NCI-H1105 treated with DMSO at 0.1 percent for 48 hours (cell line): ENCODE data around the gene GULP1.
"Not testable (repeated sequence)": the region's sequence is repeated elsewhere in the genome, so short reads cannot be mapped to it uniquely, and the experiment has no call there.

Source experiments
- DNase-seq: peaks from one replicate; lab custom pipeline; 2025; lab: John Stamatoyannopoulos, UW

GULP1 gene, protein sequence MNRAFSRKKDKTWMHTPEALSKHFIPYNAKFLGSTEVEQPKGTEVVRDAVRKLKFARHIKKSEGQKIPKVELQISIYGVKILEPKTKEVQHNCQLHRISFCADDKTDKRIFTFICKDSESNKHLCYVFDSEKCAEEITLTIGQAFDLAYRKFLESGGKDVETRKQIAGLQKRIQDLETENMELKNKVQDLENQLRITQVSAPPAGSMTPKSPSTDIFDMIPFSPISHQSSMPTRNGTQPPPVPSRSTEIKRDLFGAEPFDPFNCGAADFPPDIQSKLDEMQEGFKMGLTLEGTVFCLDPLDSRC

DNA sequence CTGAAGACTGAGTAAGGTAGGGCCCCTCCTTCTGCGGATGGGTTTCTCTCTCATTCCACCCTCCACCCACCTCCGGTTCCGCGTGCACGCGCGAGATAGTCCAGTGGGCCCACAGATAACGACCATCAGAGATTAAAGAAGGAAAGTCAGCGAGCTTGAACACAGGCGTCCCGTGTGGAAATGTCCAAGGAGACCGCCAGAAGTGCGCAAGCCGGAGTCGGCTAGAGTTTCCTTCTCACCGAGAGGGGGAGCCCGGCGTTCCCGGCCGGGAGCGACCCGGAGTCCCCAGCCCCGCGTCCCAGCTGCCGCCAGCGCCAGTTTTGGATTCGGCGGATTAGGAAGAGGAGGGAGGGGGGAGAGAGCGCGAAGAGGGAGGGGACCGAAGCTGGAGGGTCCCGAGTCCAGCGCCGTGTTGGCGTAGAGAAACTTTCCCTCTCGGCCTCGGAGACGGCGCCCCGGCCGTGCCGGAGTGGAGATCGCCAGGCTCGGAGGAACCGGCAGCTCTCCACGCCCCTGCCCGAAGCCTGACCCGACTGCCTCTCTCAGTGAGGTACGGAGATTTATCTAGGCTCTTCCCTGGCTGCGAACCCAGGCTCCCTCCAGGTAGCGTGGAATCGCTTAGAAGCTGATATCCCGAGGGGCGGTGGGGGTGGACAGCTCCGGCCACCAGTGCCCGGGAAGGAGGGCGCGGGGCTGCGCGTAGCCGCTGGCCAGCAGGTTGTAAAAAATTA is at the start of gene GULP1:
TSS of gene GULP1 (plus strand) at position 258 of the 731 bp plus-strand sequence. CDS start 185,829 bp downstream, outside the sequence.
- no peak for DNase-seq

DNA sequence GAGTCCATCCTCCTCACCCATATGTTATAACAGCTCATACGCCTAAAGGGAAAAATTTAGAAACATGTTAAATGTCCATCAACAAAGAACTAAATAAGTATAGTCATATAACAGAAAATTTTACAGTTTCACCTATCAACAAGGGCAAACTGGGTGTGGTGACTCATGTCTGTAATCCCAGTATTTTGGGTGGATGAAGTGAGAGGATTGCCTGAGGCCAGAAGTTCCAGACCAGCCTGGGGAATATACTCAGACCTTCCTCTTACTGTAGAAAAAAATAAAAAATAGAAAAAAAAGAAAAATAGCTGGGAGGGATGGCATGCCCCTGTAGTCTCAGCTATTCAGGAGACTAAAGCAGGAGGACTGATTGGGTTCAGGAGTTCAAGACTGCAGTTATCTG is 48.3 kb upstream of the GULP1 start:
- DNase-seq: no peak

GRCh38 chr2:188244383-188244782 is 47.3 kb upstream of the GULP1 start:
- no peak for DNase-seq

GRCh38 chr2:188245230-188245629 is 46.4 kb upstream of the GULP1 start:
- no peak for DNase-seq

GRCh38 chr2:188248513-188248912 is 43.2 kb upstream of the GULP1 start:
- no peak for DNase-seq

- DNase-seq: no peak
These were observed 40.6 kb upstream of the GULP1 start for GRCh38 chr2:188251034-188251433.

DNA sequence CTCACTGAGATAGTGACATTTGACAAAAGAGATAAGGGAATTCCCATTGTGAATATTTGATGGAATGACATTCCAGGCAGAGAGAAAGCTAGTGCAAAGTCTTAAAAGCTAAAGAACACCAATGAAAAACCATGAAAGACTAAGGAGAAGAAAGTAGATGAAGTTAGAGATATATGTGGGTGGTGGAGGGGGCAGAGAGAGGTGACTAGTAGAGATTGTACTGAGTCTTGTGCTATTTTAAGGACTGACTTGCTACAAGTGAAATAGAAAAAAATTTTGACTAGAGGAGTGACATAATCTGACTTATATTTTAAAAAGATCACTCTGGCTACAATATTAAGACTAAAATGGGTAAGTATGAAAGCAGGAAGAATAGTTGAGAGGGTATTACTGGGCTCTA is 35.3 kb upstream of the GULP1 start:
- no peak for DNase-seq

DNA sequence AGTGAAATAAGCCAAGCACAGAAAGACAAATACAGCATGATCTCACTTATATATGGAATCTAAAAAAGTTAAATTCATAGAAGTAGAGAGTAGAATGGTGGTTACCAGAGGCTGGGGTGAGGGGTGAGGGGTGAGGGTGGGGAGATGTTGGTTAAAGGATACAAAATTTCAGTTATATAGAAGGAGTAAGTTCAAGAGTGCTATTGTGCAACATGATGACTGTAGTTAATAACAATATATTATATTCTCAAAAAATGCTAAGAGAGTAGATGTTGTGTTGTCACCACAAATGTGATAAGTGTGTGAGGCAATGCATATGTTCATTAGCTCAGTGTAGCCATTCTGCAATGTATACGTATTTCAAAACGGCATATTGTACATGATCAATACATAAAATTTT is 26.4 kb upstream of the GULP1 start:
- DNase-seq: no peak

- DNase-seq: no peak
These were observed 23.9 kb upstream of the GULP1 start for GRCh38 chr2:188267776-188268175.

DNA sequence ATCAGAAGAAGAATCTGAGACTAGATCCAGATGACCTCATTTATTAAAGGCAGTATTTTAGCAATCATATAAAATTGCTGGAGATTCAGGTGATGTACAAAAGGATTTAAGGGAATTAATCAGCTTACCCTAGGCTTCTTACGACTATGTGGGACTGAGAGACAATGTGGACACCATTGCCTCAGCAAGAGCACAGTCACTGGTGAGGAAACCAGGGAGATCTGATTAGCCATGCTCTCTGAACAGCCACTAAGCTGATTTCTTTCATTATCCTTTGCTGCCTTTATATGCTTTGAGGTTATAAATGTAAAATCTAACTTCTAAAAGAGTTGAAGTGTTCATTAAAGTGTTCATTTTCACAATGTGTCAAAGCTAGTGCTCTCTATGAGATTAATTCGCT is 22.7 kb upstream of the GULP1 start:
- DNase-seq: no peak

- DNase-seq: no peak
These were observed 19.6 kb upstream of the GULP1 start for GRCh38 chr2:188272121-188272520.

- DNase-seq: no peak
These were observed 17.4 kb upstream of the GULP1 start for GRCh38 chr2:188274274-188274673.

GRCh38 chr2:188276255-188276654 is 15.4 kb upstream of the GULP1 start:
- DNase-seq: no peak

DNA sequence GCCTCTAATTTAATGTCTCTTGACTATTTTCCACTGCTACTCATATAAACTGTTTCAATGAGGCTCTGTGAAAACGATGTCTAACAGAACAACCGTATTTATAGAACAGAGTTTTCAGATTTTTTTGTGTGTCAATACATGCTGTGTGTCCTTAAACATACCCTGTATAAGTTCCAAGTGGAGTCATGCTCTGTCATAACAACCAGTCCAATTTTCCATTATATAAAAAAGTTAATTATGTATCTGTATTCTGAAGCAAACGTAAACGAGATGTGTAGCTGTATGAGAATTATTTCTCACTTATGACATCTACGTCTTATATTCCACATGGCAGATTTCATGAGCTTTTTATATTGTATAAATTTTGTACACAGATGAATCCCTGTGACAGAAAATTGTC is 13.9 kb upstream of the GULP1 start:
- DNase-seq: no peak

- DNase-seq: no peak
These were observed 13.1 kb upstream of the GULP1 start for GRCh38 chr2:188278388-188279092.

DNA sequence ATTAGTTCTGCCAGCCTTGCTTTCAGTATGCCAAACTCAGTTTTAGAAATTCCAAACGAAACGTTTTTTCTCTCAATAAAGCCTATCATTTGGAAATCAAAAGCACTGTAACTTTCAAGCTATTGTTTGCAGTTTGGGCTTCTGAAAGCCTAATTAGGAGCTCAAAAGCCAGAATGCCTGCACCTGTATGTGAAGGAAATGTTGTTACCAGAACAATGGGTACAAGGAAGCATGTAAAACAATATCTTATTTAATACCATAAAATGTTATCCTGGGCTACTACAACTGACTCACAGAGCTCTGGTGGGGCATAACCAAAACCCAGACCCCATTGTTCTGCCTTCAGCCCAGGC is 12.6 kb upstream of the GULP1 start:
- DNase-seq: no peak

GRCh38 chr2:188280811-188281222 is 10.9 kb upstream of the GULP1 start:
- DNase-seq: no peak

GRCh38 chr2:188282907-188283306 is 8.8 kb upstream of the GULP1 start:
- no peak for DNase-seq

GRCh38 chr2:188284251-188284650 is 7.4 kb upstream of the GULP1 start:
- DNase-seq: not testable (repeated sequence)

- peak; percentile 30 for DNase-seq
These were observed 6.6 kb upstream of the GULP1 start for GRCh38 chr2:188285049-188285448.

DNA sequence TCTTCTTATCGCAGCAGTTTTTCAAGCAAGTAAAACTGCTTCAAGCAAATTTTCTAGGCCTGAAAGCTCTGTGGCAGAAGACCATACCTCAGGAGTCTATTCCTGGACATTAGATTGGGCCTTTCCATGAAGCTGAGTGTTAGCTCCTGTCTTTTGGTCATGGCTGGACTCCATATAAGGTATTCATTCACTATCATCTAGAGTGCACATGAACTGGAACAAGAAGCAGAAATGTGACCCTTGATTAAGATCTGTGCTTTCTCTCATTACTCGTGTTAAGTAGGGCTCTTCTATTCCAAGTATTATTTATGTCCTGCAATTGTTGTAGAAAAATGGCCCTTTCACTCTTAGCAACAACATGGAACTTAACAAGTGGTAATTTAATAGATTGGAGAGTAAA is 5.9 kb upstream of the GULP1 start:
- DNase-seq: no peak

DNA sequence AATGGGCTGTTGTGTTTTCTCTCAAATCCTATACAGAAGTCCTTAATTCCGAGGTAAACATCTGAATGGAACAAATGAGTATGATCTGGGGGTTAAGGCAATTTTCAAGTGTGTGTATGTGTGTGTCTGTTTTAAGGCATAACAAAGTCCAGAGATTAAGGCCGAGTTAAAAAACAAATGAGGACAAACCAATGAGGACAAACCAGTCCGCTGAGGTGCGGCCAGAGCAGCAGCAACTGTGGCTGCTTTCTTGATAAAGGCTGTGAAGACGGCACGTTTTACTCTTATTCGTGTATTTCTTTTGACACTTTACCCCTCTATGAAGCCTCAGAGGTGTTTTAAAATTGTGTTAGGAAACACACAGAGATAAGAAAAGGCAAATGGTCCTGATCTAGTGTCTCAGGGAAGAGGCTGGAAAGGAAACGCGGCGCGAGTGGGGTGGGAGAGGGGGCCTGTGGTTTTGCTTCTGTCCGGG is 495 bp upstream of the GULP1 start:
- no peak for DNase-seq
